HepG2 (cell line): Measurements from ENCODE around the gene HEYL. TPM values are rescaled to one million over a fixed set of nuclear protein-coding genes. Genes with fewer than 3 reads are reported as not detected.

Experiments used
- CC2D1A ChIP-seq: sonication (generic); formaldehyde crosslinking; IDR thresholded peaks from 2 replicates; pipeline ENCODE4 v1.8.1; 2023; ENCODE audit warnings: mild to moderate bottlenecking, missing genetic modification reagents
- EEA1 ChIP-seq: sonication (generic); formaldehyde crosslinking; IDR thresholded peaks from 2 replicates; pipeline ENCODE4 v1.5.1; 2020; ENCODE audit warnings: mild to moderate bottlenecking, missing genetic modification reagents, borderline replicate concordance
- FIP1L1 ChIP-seq: fragments of 200-400 bp; formaldehyde crosslinking; IDR thresholded peaks from 2 replicates; pipeline ENCODE4 v1.6.1; 2018; ENCODE audit warnings: low read depth, mild to moderate bottlenecking, low read length, moderate library complexity, borderline replicate concordance; ENCODE audit not compliant: insufficient read depth
- HDAC1 ChIP-seq: sonication (generic); formaldehyde crosslinking; IDR thresholded peaks from 2 replicates; pipeline ENCODE4 v1.5.1; 2020; ENCODE audit warnings: mild to moderate bottlenecking, missing genetic modification reagents
- JDP2 ChIP-seq: sonication (generic); formaldehyde crosslinking; IDR thresholded peaks from 2 replicates; pipeline ENCODE4 v1.8.1; 2022; ENCODE audit warnings: missing genetic modification reagents, borderline replicate concordance
- NRL ChIP-seq: sonication (generic); formaldehyde crosslinking; IDR thresholded peaks from 2 replicates; pipeline ENCODE4 v1.5.0; 2020; ENCODE audit warnings: missing genetic modification reagents, mild to moderate bottlenecking, moderate library complexity, borderline replicate concordance
- POLR2A ChIP-seq, 2 experiments: IDR thresholded peaks; 2 replicates each; pipeline ENCODE4 v1.6.1; 2011; ENCODE audit warnings: low read depth in 2 of 2, low read length in 2 of 2, mild to moderate bottlenecking in 1 of 2, moderate library complexity in 1 of 2; ENCODE audit not compliant: insufficient read depth in 1 of 2
- RFX5 ChIP-seq: IDR thresholded peaks from 2 replicates; pipeline ENCODE4 v1.6.1; 2011; ENCODE audit warnings: low read depth, low read length, improper control_type of control experiment
- SAP130 ChIP-seq: IDR thresholded peaks from 2 replicates; pipeline ENCODE4 v1.6.1; 2016; ENCODE audit warnings: low read depth
- SIN3B ChIP-seq: fragments of 150-350 bp; IDR thresholded peaks from 2 replicates; pipeline ENCODE4 v1.6.1; 2014; ENCODE audit warnings: low read length
- STAT5B ChIP-seq: sonication (generic); formaldehyde crosslinking; IDR thresholded peaks from 2 replicates; pipeline ENCODE4 v1.4.0; 2020; ENCODE audit warnings: missing genetic modification reagents
- TAF1 ChIP-seq: sonication (generic); formaldehyde crosslinking; IDR thresholded peaks from 2 replicates; pipeline ENCODE4 v1.4.0; 2020; ENCODE audit warnings: missing genetic modification reagents
- TCF7 ChIP-seq: sonication (generic); IDR thresholded peaks from 2 replicates; pipeline ENCODE4 v1.6.1; 2016; ENCODE audit warnings: antibody characterized with exemption, low read depth
- TFDP1 ChIP-seq: IDR thresholded peaks from 2 replicates; pipeline ENCODE4 v1.6.1; 2016; ENCODE audit warnings: missing compliant biosample characterization, missing genetic modification reagents, borderline replicate concordance
- ZBTB40 ChIP-seq, 2 experiments: fragments of 450-650 bp in 1 of 2; sonication (generic) in 1 of 2; formaldehyde crosslinking in 1 of 2; IDR thresholded peaks; 2 replicates each; pipeline versions ENCODE4 v1.6.1 to v1.8.0; 2016 to 2022; ENCODE audit warnings: antibody characterized with exemption in 1 of 2, mild to moderate bottlenecking in 1 of 2, missing genetic modification reagents in 1 of 2
- ZFX ChIP-seq: sonication (generic); formaldehyde crosslinking; IDR thresholded peaks from 2 replicates; pipeline ENCODE4 v1.4.0; 2020; ENCODE audit warnings: mild to moderate bottlenecking, low read depth, missing genetic modification reagents, moderate library complexity
- ZNF225 ChIP-seq: sonication (generic); formaldehyde crosslinking; IDR thresholded peaks from 2 replicates; pipeline ENCODE4 v1.4.0; 2020; ENCODE audit warnings: mild to moderate bottlenecking, missing genetic modification reagents
- ZNF333 ChIP-seq: sonication (generic); formaldehyde crosslinking; IDR thresholded peaks from 2 replicates; pipeline ENCODE4 v1.4.0; 2020; ENCODE audit warnings: mild to moderate bottlenecking, missing genetic modification reagents, borderline replicate concordance
- ZNF772 ChIP-seq: sonication (generic); formaldehyde crosslinking; IDR thresholded peaks from 2 replicates; pipeline ENCODE4 v1.5.0; 2020; ENCODE audit warnings: mild to moderate bottlenecking, missing genetic modification reagents
- ZNF83 ChIP-seq: sonication (generic); formaldehyde crosslinking; IDR thresholded peaks from 2 replicates; pipeline ENCODE4 v1.4.0; 2020; ENCODE audit warnings: missing genetic modification reagents, mild to moderate bottlenecking, borderline replicate concordance
- polyA plus RNA-seq, 8 experiments: library from polyadenylated mRNA; depleted of rRNA in 3 of 8; stranded (reverse) in 7 of 8; unstranded in 1 of 8; fragments of >200 nt; fragmentation: Illumina TruSeq in 4 of 8; extraction: Trizol in 4 of 8; gene quantifications; 2 replicates each; pipeline versions ENCODE4 v1.2.1 to v1.2.3, GENCODE V29; 2011 to 2016; ENCODE audit warnings: low read depth in 4 of 8, missing spikeins in 1 of 8, mixed read lengths in 1 of 8; ENCODE audit not compliant: insufficient read depth in 1 of 8
- total RNA-seq, 5 experiments: library from RNA; depleted of rRNA; stranded (reverse); fragments of >200 nt; fragmentation: Illumina TruSeq; extraction: Trizol; gene quantifications; 2 replicates each; pipeline ENCODE4 v1.2.3, GENCODE V29; 2016; ENCODE audit warnings: low read depth in 1 of 5

Gene HEYL
- total and polyA plus RNA-seq, 2 of the 13 experiments (the other 11 are each of a cell fraction or from before 2014, with no cell fraction given) = 0.03 to 0.04 TPM

GRCh38 chr1:39575191-39576015 is 64.0 kb downstream of the HEYL start (continued):
- no peak for TF ChIP-seq ZBTB40 (IDR thresholded peaks at IDR 0.05)
- 0 out of 2 replicates have a peak, but pooled peaks have one; percentile 26 for TF ChIP-seq ZBTB40 (CRISPR knock-in tag; IDR thresholded peaks at IDR 0.05)
- no peak for TF ChIP-seq ZNF333 (CRISPR knock-in tag)
- TF ChIP-seq STAT5B (CRISPR knock-in tag) = no peak
- 0 out of 2 replicates have a peak, but pooled peaks have one; percentile 17 for TF ChIP-seq TFDP1
- peak; percentile 51; the same call in 1 of the 2 replicates for TF ChIP-seq ZFX
- TF ChIP-seq SAP130 (CRISPR knock-in tag) = peak; percentile 20; the same call in 1 of the 2 replicates
- peak; percentile 39; the same call in 1 of the 2 replicates for TF ChIP-seq SIN3B
- no peak for TF ChIP-seq ZNF772 (CRISPR knock-in tag)
- no peak for TF ChIP-seq JDP2
- TF ChIP-seq TCF7 = no peak
- TF ChIP-seq POLR2A (IDR thresholded peaks at IDR 0.05; ENCODE audit: insufficient read depth in 1 of 2, low read depth in 2 of 2, low read length in 2 of 2) = peak; percentile 28 to 36; a peak in 1 of 4 replicates
- no peak for TF ChIP-seq FIP1L1
- 0 out of 2 replicates have a peak, but pooled peaks have one; percentile 26 for TF ChIP-seq ZNF83 (CRISPR knock-in tag)
- peak; percentile 35; the same call in 1 of the 2 replicates for TF ChIP-seq TAF1 (CRISPR knock-in tag)
- TF ChIP-seq NRL (CRISPR knock-in tag) = no peak
- no peak for TF ChIP-seq RFX5
- TF ChIP-seq ZNF225 = 0 out of 2 replicates have a peak, but pooled peaks have one; percentile 47
- peak; percentile 24 for TF ChIP-seq HDAC1 (CRISPR knock-in tag)
- TF ChIP-seq EEA1 = no peak
- no peak for TF ChIP-seq CC2D1A (CRISPR knock-in tag)
